Germinal center (tissue), 1 donor: ENCODE results near the gene MAD1L1.

ENCODE experiments used
- DNase-seq: peaks from one replicate; pipeline ENCODE4 v3.0.0; 2012; ENCODE audit warnings: mixed read lengths, low spot score

The MAD1L1 gene

DNA sequence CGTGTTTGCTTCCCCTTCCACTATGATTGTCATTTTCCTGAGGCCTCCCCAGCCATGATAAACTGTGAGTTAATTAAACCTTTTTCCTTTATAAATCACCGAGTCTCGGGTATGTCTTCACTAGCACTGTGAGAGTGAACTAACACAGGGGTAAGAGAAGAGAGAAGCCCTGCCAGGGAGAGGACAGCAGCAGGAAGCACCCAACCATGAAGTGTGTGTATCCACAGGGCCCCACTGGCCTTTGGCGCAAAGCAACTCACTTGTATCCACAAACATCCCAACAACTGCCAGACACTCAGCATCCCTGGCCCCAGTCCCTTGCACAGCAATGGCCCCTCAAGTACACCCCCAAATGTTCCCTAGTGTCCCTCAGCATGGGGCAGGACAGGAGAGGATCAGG, 115.1 kb downstream of the MAD1L1 start:
- DNase-seq = no peak

DNA sequence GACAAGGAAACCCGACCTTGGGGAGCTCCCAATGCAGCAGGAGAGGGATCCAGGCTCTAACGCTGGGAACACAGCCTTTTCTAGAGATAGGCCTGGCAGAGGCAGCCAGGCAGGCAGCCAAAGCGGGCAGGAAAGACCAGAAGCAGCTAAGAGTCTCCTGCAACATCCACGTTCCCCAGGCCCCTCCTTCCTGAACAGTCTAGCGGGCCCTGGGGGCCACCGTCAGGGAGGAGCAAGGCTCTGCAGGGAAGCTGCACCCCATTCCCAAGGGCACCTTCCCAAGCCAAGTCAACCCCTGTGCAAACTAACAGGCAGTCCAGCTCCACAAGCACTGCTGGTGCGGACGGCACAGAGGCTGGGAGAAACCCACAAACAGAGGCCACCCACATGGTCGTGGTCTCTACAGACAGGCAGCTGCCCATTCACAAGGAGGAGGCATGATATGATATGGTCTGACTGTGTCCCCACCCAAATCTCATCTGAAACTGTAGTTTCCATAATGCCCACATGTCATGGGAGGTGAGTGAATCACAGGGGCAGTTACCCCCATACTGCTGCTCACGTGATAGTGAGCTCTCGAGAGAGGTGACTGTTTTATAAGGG, 115.7 kb downstream of the MAD1L1 start:
- DNase-seq = no peak

- no peak for DNase-seq
Measured at GRCh38 chr7:2116448-2116810, 116.3 kb downstream of the MAD1L1 start.

DNA sequence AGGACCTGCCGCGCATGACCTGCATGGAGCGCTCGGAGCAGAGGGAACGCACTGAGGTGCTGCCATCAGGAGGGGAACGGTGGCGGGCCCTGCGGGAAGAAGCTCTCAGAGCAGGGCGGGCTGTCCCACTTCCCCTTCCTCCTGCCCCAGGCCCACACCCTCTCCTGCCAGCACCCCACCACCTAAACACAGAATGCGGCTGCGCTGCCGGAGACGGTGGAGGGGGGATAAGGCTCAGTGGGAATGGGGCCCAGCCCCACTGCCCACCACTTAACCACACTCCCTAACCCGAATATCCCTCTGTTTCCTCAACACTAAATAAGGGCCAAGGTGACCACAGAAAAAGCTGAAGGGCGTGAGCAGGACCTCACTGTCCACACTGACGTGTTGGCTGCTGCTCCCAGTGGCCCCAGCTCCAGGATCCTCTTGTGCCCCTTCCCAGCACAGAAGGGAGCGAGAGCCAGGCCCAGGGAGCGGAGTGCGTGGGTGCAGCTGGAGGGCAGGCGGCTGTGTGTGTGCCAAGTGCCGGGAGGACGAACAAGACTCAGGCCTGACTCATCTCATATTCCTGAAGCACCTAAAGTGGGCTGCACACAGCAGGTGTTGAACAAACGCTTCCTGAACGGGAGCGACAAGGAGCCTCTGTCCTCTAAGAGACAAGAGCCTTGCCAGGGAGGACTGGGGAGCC, 116.8 kb downstream of the MAD1L1 start:
- DNase-seq = no peak

- DNase-seq = no peak
Measured at GRCh38 chr7:2114926-2115759, 117.6 kb downstream of the MAD1L1 start.

- no peak for DNase-seq
Measured at GRCh38 chr7:2114052-2114451, 118.7 kb downstream of the MAD1L1 start.

GRCh38 chr7:2112261-2113198, 120.2 kb downstream of the MAD1L1 start:
- no peak for DNase-seq

DNA sequence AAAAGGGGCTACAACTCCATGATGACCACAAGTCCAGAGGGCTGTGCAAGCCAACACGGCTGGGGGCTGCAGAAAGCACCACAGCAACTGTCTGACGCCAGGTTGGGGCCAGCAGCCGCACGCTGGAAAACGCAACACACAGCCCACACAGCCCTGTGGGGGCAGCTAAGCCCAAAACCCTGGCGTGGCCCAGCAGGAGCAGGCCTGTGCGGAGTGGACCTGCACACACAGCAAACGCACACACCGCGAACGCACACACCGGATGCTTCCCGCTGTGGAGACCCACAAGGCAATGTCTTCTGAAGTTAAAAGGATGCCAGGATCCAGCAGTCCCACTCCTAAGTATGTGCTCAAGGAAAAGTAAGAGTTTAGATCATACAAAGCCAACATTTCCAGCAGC, 121.2 kb downstream of the MAD1L1 start:
- DNase-seq = no peak

DNA sequence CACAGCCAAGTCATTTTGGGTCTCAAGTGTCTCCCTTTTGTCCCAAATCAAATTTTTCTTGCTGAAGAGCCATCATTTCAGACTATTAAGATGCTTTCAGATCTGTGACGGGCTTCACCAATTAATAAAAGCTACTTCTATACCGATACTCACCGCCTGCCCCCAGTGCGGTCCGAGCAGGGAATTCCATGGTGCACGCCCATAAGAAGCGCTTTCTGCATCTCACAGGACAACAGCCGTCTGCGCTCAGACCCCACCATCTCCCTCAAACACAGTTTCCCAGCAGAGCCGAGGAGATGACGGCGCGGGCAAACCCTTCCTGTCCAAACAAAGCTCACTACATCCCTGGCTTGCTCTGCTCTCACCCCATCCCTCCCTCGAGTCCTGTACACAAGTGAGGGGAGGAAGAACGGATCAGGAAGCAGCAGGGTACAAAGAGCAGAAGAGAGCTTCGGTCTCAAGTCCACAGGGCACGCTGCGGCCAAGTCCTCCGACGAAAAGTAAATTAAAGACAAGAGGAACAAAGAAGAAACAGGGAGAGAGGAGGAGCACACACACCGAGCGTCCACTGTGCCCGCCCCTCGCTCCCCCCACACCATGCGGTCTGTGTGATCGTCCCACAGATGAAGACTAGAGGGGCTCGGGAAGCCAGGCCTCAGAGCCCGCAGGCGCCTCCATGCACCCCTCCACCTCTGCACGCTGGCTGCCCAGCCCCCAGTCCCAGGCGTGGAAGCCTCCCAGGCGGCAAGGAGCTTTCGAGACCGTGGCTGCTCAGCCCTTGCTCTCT, 121.9 kb downstream of the MAD1L1 start:
- no peak for DNase-seq

DNA sequence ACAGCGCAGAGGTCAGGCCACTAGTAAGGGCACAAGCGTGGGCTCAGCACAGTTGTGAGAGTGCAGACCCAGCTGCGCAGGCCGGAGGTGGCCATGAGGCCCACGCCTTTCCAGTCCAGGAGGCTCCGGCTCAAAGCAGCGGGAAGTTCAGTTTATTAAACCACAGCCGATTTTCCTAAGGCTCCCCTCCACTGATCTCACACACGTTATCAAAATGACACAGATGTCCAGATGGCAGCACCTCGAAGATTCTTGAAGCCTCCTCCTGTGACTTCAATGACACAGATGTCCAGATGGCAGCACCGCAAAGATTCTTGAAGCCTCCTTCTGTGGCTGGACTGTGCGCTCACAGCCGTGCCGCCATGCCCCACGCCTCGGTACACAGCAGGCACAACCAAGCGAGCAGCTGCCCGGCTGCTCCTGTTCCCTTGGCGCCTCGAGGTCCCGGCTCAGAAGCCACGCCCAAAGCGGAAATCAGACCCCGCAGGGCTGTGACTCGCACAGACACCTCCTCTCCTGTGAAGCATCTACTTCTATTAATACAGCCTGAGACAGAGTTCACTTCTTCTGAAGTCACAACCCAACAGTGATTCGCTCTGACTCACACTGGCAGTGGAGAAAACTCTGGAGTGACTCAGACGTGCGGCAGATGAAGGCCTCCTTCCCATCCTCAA, 122.7 kb downstream of the MAD1L1 start:
- peak; percentile 85 for DNase-seq

GRCh38 chr7:2109251-2109872, 123.4 kb downstream of the MAD1L1 start:
- DNase-seq = no peak

DNA sequence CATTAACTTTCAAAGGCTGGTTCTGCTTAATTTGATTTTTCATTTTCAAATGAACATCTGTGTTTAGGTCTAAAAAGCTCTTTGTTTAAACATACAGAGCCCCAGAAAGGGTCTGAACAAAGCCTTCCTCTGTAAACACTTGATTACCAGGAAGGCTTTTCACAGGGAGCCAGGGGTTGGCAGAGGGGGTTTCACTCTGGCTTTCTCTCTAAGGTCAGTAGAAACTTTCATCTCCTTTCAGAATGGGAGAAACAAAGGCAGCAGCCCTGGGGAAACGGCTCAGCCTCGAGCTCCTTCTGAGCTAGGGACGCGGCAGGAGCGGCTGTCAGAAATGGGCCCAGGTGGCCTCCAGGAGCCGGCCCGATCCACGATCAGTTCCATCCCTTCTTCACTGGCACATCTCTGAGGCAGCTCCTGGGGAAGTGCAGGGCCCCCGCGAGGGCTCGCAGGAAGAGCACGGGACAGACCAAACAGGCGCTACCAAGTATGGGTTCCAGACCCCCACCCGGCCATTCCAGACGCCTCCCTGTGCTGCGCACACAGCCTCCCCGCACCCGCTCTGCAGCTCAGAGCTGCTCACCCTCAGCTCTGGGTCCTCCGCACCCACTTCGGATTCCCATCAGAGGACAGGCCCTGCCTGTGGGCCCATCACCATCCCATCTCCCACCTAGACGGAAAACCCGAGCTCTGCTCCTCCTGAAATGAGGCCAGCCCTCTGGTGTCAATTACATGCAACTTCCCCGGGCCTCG, 124.1 kb downstream of the MAD1L1 start:
- DNase-seq = no peak

DNA sequence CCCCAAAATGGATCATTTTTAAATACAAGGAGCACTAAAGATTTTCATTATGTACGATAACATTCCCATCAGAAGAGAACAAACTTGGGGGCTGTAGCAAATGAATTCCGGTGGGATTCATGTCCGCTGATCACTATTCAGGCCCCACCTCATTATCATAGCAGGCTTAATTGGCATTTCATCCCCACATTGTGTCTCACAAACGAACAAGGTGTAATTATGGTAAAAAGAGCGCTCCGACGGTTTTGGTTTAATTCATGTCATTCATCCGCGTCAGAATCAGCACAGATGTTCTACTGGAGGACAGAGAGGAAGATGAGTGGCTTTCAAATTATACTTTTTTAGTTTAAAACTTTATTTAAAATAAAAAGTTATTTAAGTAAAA, 124.7 kb downstream of the MAD1L1 start:
- DNase-seq = no peak

- no peak for DNase-seq
Measured at GRCh38 chr7:2107386-2108070, 125.2 kb downstream of the MAD1L1 start.

DNA sequence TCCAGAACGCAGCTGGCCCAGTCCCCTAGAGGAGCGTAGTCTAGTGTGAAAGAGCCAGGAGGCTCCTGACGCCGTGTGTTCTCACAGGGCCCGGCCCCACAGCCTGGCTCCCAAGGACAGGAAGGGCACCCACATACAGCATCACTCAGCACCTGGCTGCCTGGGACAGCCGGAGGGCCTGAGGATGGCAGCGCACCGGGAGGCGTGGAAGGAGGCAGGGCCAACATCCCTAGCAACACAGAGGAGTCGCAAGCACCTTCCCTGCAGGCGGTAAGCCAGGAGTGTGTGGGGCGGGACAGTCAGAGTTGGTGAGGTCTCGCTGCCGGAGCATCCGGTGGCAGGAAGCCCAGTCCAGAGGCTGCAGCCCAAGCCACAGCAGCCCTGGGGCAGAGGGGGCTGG, 125.8 kb downstream of the MAD1L1 start:
- DNase-seq = no peak

DNA sequence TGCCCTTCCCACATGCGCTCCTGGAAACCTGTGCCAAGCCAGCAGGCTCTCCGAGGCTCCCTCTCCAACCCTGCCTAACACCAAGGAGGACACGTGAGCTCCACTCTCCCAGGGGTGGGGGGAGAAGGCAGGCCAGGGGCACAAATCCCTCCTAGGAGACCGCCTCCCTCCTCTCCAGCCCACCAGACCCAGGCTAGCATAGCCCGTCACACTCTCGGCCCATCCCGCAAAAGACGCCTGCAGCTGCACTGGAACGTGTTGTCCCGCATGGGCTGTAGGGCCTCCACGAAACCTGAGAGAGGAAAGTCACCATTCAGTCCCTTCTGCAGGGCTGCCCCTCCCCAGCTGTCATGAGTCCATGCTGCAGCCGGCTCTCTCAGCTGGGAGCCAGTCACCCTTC, 126.3 kb downstream of the MAD1L1 start:
- DNase-seq = no peak

DNA sequence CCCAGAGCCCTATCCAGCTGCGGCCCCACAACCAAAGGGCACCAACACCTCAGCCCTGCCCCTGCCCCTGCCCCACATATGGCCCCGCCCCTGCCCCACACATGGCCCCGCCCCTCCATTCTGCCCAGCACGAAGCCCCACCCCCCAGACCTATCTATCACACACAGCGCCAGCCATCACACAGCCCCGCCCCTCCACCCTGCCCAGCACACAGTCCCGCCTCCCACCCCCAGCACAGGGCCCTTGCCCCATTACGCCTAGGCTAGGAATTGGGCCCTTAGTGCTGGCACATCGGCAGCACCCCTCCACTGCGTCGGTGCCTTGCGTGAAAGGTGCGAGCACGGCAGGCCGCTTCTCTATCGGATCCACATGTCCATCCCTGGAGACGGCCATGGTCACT, 126.8 kb downstream of the MAD1L1 start:
- DNase-seq = no peak

GRCh38 chr7:2105280-2105679, 127.5 kb downstream of the MAD1L1 start:
- no peak for DNase-seq

DNA sequence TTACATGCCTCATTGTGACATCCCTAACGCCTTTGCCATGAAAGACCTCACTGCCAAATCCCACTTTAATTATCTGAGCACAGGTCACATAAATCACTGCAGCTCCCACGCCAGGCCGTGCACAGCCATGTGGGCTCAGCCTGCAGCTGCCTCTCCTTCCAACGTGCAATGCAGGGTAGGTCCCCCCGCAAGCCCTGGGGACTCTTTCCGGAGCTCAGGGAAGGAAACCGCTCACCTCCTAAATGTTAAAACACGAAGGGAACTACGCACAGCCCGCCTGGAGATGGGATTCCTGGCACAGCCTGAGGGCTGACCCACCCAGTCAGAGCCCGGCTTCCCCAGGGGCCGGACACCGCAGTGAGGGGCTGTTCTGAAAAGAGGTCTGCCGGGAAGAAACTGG, 128.0 kb downstream of the MAD1L1 start:
- no peak for DNase-seq
